HG03196 (cell line): ENCODE measurements around the gene ACTBL2.
A peak's percentile ranks its signal among the peaks of the same experiment; 100 is the strongest.
"Not testable (repeated sequence)": the region's sequence is repeated elsewhere in the genome, so short reads cannot be mapped to it uniquely, and the experiment has no call there.

ENCODE experiments used
- ATAC-seq: cut with Tn5 transposase; IDR thresholded peaks from one replicate; pipeline ENCODE4 v1.9.1; 2021; ENCODE audit not compliant: unreplicated experiment

The ACTBL2 gene

GRCh38 chr5:57482671-57483106 is at the start of gene ACTBL2:
Gene ACTBL2 (minus strand): TSS chr5:57482811. CDS start chr5:57482707, 104 bp downstream.
- ATAC-seq, result no peak

DNA sequence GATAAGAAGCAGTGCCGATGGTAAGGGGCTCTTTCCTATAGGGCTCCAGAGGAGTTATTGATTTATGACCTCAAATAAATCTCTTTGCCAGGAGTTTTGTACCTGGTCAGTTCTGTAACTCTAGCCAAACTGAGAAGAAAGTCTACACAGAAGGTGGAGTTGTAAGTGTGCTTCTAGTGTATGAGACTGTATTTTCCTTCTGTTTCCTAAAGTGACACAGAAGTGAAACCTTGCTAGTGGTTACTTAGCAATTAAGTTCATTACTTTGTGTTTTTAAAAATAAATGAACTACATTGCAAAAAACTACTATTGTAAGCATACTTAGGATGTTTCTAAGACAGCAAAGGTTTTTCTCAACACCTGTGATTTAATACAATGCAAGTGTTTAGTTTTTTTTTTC is 48.7 kb upstream of the ACTBL2 start:
- ATAC-seq, result no peak

GRCh38 chr5:57529864-57530263 is 47.3 kb upstream of the ACTBL2 start:
- no peak for ATAC-seq

GRCh38 chr5:57527870-57528269 is 45.3 kb upstream of the ACTBL2 start:
- ATAC-seq, result no peak

- no peak for ATAC-seq
These were observed 41.9 kb upstream of the ACTBL2 start for GRCh38 chr5:57524348-57525060.

DNA sequence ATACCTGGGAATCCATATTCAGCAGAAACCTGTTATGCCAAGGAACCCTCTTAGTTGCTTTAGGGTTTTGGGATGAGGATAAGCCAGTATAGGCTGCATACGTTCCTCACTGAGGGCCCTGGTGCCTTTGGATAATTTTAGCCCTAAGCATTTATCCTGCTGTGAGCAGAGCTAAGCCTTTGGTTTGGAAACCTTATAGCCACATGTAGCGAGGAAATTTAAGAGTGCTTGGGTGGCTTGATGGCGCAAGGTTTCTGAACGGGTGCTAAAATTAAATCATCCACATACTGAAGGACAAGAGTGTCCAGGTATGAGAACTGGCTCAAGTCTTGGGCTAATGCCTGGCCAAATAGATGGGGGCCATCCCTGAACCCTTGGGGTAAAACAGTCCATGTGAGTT is 39.9 kb upstream of the ACTBL2 start:
- not testable (repeated sequence) for ATAC-seq

GRCh38 chr5:57518415-57518814 is 35.8 kb upstream of the ACTBL2 start:
- ATAC-seq, result not testable (repeated sequence)

GRCh38 chr5:57517250-57517649 is 34.6 kb upstream of the ACTBL2 start:
- ATAC-seq, result no peak

- ATAC-seq, result no peak
These were observed 31.2 kb upstream of the ACTBL2 start for GRCh38 chr5:57513785-57514184.

DNA sequence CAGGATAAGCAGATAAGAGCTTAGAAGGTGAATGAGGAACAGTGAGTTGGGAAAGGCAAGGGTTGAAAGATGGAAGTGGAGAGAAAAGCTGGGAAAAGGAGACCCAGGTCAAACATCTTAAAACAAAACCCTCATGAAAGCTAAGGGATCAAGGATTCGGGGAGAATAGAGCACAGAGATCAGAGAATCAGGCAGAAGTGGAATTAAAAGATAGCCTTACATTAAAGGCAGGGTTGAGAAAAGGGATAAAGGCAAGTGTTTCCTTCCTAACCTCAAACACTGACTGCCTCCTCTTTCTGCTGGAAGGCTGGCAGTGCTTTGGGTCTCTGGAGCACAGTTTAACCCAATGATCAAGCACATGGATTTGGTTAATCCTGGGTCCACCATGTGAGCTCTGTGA is 28.7 kb upstream of the ACTBL2 start:
- no peak for ATAC-seq

DNA sequence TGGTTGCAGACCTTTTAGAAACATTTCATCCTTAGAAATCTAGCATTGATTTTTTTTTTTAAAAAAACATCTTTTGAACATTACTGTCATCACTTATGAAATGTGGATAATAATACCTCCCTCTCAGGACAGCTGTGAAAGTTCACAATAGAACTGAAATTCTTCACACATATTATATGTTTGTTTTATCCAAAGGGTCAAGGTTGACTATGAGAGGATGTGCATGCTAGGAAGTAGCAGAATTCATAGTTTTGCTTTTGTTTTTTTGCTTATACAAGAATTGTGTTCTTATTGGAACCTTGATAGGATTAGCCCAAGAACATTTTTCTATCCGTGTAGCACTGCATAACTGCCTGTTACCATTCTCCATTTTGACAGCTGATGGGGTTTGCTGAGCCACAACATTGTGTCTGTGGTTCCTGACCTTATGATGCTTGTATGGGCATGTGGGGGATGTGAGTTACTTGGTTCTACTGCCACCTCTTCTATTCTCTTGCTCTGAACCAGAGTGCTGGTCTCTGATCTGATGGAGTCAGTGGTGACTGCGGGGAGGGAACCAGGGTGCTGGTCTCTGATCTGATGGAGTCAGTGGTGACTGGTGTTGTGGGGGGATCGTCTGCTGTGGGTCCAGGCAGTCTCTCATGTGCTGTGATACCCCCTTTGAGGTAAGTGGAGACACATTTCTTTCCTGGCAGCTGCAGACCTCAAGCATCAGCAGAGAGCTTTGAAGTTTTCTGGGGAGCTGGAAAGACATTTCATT is 27.1 kb upstream of the ACTBL2 start:
- ATAC-seq, result no peak

- no peak for ATAC-seq
These were observed 25.6 kb upstream of the ACTBL2 start for GRCh38 chr5:57508211-57508610.

GRCh38 chr5:57505272-57506200 is 22.9 kb upstream of the ACTBL2 start:
- ATAC-seq, result no peak

- no peak for ATAC-seq
These were observed 21.7 kb upstream of the ACTBL2 start for GRCh38 chr5:57504357-57504756.

DNA sequence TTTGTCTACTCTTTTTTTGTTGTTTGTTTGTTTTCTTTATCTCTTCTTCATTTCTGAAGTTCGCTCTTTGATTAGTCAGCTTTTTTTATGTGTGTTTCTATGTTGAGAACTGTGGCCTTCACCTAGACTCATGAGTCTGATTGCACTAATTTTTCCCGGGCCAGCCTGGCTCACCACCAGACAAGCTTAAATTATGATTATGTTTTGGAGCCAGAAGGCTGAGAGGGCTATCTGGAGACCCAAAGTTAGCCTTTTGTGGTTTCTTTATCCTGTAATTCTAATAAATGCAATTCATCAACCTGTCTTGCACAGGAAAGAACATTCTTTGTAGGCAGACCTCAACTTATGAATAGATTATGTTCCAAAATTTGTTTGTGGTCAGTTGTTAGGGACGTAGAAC is 20.8 kb upstream of the ACTBL2 start:
- ATAC-seq, result no peak

GRCh38 chr5:57501414-57502201 is 19.0 kb upstream of the ACTBL2 start:
- no peak for ATAC-seq

- ATAC-seq, result peak; percentile 84
These were observed 16.8 kb upstream of the ACTBL2 start for GRCh38 chr5:57499262-57500050.

- ATAC-seq, result no peak
These were observed 15.1 kb upstream of the ACTBL2 start for GRCh38 chr5:57497733-57498132.

GRCh38 chr5:57495285-57496086 is 12.9 kb upstream of the ACTBL2 start:
- ATAC-seq, result no peak
